ENCODE results near the gene PSAPL1. TPM values are rescaled to one million over a fixed set of nuclear protein-coding genes. Genes with fewer than 3 reads are reported as not detected.

Gene PSAPL1
- total and polyA plus RNA-seq, 4 donors: not detected

DNA sequence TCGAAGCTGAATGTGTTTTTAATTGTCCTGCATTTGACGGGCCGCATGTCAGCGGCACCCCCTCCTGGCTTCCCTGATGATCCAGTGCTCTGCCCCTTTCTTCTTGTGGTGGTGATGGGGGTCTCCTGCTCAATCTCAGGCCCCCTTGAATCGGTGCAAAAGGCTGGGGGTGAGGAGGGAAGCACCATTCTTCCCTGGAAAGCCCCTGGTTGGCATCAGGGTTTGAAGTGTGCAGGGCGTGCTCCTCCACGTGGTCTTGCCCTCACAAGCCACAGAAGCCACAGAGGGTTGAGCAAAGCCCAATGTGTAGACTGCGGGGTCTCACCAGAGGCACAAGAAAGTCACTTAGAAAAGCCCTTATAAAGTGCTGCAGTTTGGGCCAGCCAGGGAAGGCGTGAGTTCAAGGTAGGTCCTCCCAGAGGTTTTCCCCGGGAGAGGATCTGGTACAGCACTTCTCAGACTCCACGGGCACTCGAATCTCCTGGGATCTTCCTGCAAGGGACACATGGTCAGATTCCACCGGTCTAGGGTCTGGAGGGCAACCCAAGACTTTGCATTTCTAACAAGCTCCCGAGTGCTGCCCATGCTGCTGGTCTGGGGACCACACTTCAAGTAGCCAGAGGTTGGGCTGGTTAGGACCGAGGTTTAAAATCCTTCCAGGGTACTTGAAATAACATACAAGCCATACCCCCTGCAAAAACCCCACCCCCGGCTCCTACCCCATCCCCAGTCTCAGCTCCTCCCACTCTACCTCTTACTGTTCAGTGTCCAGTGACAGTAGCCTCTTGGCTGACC lies 35.1 kb downstream of the PSAPL1 start:
- peaks cover 0 to 4% (median 0%) of the 10 kb centered on the region in 4 donors for H3K4me1 ChIP-seq (ENCODE audit: control insufficient read depth in 4 of 4, insufficient read depth in 4 of 4, low read length in 3 of 4)
- H3K27ac ChIP-seq (ENCODE audit: low read depth in 1 of 2, low read length in 2 of 2): no peak overlapping the region
- DNase-seq (ENCODE audit: low spot score): no peak
- H3K9me3 ChIP-seq (ENCODE audit: control insufficient read depth in 4 of 4, low read length in 3 of 4): no peaks in the 10 kb centered on the region
- H3K9ac ChIP-seq (ENCODE audit: low read depth in 1 of 2, low read length in 2 of 2): no peak overlapping the region
- WGBS: 79% methylated on average over 16 of the region's 16 CpGs
- H3K4me3 ChIP-seq (ENCODE audit: low read depth in 1 of 3, low read length in 3 of 3): no peak overlapping the region
- H3K27me3 ChIP-seq (ENCODE audit: control insufficient read depth in 4 of 4, insufficient read depth in 4 of 4, low read length in 3 of 4): no peaks in the 10 kb centered on the region
- TF ChIP-seq GABPA (IDR thresholded peaks at IDR 0.05 in 1 of 2, conservative IDR thresholded peaks at IDR 0.05 in 1 of 2) (no peak), YY1 (IDR thresholded peaks at IDR 0.05) (no peak), HNF4G (IDR thresholded peaks at IDR 0.05) (no peak), REST (IDR thresholded peaks at IDR 0.05) (no peak), JUND (IDR thresholded peaks at IDR 0.05) (no peak), NR2F2 (IDR thresholded peaks at IDR 0.05) (no peak), FOXA2 (IDR thresholded peaks at IDR 0.05) (no peak), EGR1 (IDR thresholded peaks at IDR 0.05; ENCODE audit: low read depth in 2 of 2) (no peak), SP1 (IDR thresholded peaks at IDR 0.05) (no peak)
- TF ChIP-seq, protein P1, sequence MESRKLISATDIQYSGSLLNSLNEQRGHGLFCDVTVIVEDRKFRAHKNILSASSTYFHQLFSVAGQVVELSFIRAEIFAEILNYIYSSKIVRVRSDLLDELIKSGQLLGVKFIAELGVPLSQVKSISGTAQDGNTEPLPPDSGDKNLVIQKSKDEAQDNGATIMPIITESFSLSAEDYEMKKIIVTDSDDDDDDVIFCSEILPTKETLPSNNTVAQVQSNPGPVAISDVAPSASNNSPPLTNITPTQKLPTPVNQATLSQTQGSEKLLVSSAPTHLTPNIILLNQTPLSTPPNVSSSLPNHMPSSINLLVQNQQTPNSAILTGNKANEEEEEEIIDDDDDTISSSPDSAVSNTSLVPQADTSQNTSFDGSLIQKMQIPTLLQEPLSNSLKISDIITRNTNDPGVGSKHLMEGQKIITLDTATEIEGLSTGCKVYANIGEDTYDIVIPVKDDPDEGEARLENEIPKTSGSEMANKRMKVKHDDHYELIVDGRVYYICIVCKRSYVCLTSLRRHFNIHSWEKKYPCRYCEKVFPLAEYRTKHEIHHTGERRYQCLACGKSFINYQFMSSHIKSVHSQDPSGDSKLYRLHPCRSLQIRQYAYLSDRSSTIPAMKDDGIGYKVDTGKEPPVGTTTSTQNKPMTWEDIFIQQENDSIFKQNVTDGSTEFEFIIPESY (IDR thresholded peaks at IDR 0.05): no peak
- H3K36me3 ChIP-seq (ENCODE audit: control insufficient read depth in 4 of 4, insufficient read depth in 3 of 4, low read depth in 1 of 4, low read length in 3 of 4): no peaks in the 10 kb centered on the region

- H3K36me3 ChIP-seq (ENCODE audit: control insufficient read depth in 4 of 4, insufficient read depth in 3 of 4, low read depth in 1 of 4, low read length in 3 of 4): no peaks in the 10 kb centered on the region
- H3K4me1 ChIP-seq (ENCODE audit: control insufficient read depth in 4 of 4, insufficient read depth in 4 of 4, low read length in 3 of 4): peaks cover 0 to 6% (median 0%) of the 10 kb centered on the region in 4 donors
- H3K27ac ChIP-seq (ENCODE audit: low read depth in 1 of 2, low read length in 2 of 2): no peak overlapping the region
- no peak for DNase-seq (ENCODE audit: low spot score)
- H3K27me3 ChIP-seq (ENCODE audit: control insufficient read depth in 4 of 4, insufficient read depth in 4 of 4, low read length in 3 of 4): no peaks in the 10 kb centered on the region
- no peak overlapping the region for H3K9ac ChIP-seq (ENCODE audit: low read depth in 1 of 2, low read length in 2 of 2)
- no peaks in the 10 kb centered on the region for H3K9me3 ChIP-seq (ENCODE audit: control insufficient read depth in 4 of 4, low read length in 3 of 4)
- 77% methylated on average over 8 of the region's 8 CpGs for WGBS
- H3K4me3 ChIP-seq (ENCODE audit: low read depth in 1 of 3, low read length in 3 of 3): no peak overlapping the region
- TF ChIP-seq JUND (IDR thresholded peaks at IDR 0.05) (no peak), EGR1 (IDR thresholded peaks at IDR 0.05; ENCODE audit: low read depth in 2 of 2) (no peak)
Observed at GRCh38 chr4:7398788-7399439, 35.8 kb downstream of the PSAPL1 start.

DNA sequence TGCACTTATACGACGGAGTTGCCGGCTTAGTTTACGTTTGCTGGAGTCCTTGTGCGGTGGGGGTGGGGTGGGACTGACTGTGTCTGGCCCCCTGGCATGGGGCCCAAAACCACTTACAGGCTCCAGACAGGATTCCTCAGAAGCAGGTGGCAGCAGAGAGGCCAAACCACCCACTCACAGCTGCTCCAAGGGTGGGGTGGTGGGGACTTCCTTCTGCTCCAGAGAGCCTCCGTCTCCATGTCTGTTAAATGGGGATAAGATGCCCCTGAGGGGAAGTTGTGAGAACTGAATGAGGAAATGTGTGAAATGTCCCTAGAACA lies 36.7 kb downstream of the PSAPL1 start:
- Histone ChIP-seq H3K27ac (ENCODE audit: low read depth in 1 of 2, low read length in 2 of 2) (no peak overlapping the region), H3K4me3 (ENCODE audit: low read depth in 1 of 3, low read length in 3 of 3) (no peak overlapping the region), H3K9me3 (ENCODE audit: control insufficient read depth in 4 of 4, low read length in 3 of 4) (no peaks in the 10 kb centered on the region), H3K4me1 (ENCODE audit: control insufficient read depth in 4 of 4, insufficient read depth in 4 of 4, low read length in 3 of 4) (peaks cover 0 to 6% (median 0%) of the 10 kb centered on the region in 4 donors), H3K36me3 (ENCODE audit: control insufficient read depth in 4 of 4, insufficient read depth in 3 of 4, low read depth in 1 of 4, low read length in 3 of 4) (no peaks in the 10 kb centered on the region), H3K9ac (ENCODE audit: low read depth in 1 of 2, low read length in 2 of 2) (no peak overlapping the region), H3K27me3 (ENCODE audit: control insufficient read depth in 4 of 4, insufficient read depth in 4 of 4, low read length in 3 of 4) (no peaks in the 10 kb centered on the region)
- 60% methylated on average over 6 of the region's 6 CpGs for WGBS
- no peak for DNase-seq (ENCODE audit: low spot score)
- TF ChIP-seq JUND (IDR thresholded peaks at IDR 0.05) (no peak), REST (IDR thresholded peaks at IDR 0.05) (no peak), ATF3 (IDR thresholded peaks at IDR 0.05) (no peak), RAD21 (IDR thresholded peaks at IDR 0.05) (no peak), EGR1 (IDR thresholded peaks at IDR 0.05; ENCODE audit: low read depth in 2 of 2) (no peak), FOXA1 (IDR thresholded peaks at IDR 0.05) (no peak)

Measured in liver (tissue), 9 donors.